ENCODE results near the gene CHD9NB. TPM values are rescaled to one million over a fixed set of nuclear protein-coding genes. Genes with fewer than 3 reads are reported as not detected.

CHD9NB gene
- total and polyA plus RNA-seq, 9 of the 15 experiments (the other 6 are each of a cell fraction or from before 2014, with no cell fraction given), result 0.06 to 0.10 (median 0.07) TPM; not detected in 6

- no peak for TF ChIP-seq ZNF609 (CRISPR knock-in tag; IDR thresholded peaks at IDR 0.05; ENCODE audit: borderline replicate concordance)
- TF ChIP-seq ZNF175 (CRISPR knock-in tag; IDR thresholded peaks at IDR 0.05; ENCODE audit: low read depth), result no peak
- no peak for TF ChIP-seq SP2 (IDR thresholded peaks at IDR 0.05; ENCODE audit: extremely low read depth, low read depth, low read length, poor library complexity, severe bottlenecking)
- TF ChIP-seq ZNF589 (CRISPR knock-in tag; IDR thresholded peaks at IDR 0.05; ENCODE audit: low read depth), result peak; percentile 70
- TF ChIP-seq ZNF140 (CRISPR knock-in tag; IDR thresholded peaks at IDR 0.05), result no peak
- TF ChIP-seq ELK3 (CRISPR knock-in tag; IDR thresholded peaks at IDR 0.05), result no peak
- no peak for TF ChIP-seq ESRRA (IDR thresholded peaks at IDR 0.05; ENCODE audit: borderline replicate concordance, low read depth)
- TF ChIP-seq THRAP3 (IDR thresholded peaks at IDR 0.05; ENCODE audit: borderline replicate concordance), result no peak
- no peak for TF ChIP-seq MCM3 (IDR thresholded peaks at IDR 0.05)
- no peak for TF ChIP-seq ESRRB (CRISPR knock-in tag; IDR thresholded peaks at IDR 0.05; ENCODE audit: borderline replicate concordance)
- no peak for TF ChIP-seq NCOA1 (IDR thresholded peaks at IDR 0.05; ENCODE audit: low read depth)
- TF ChIP-seq ZBTB33 (CRISPR knock-in tag; IDR thresholded peaks at IDR 0.05), result no peak
- TF ChIP-seq SMARCA5 (IDR thresholded peaks at IDR 0.05), result no peak
- TF ChIP-seq TBL1XR1 (IDR thresholded peaks at IDR 0.05; ENCODE audit: low read length in 2 of 2), result no peak
- no peak for TF ChIP-seq ARID4B (CRISPR knock-in tag; IDR thresholded peaks at IDR 0.05)
Measured at GRCh38 chr16:53053967-53054669, 1.4 kb upstream of the CHD9NB start (continued).

Data from K562 (cell line).